GM12878 (cell line): ENCODE data around the gene ME1.

Experiments used
- CREB1 ChIP-seq: IDR thresholded peaks from 2 replicates; pipeline ENCODE4 v1.6.1; 2012; ENCODE audit warnings: low read depth, mild to moderate bottlenecking, inconsistent platforms
- CTCF ChIP-seq, 3 experiments: IDR thresholded peaks in 2 of 3; conservative IDR thresholded peaks in 1 of 3; 2 replicates each; pipeline ENCODE4 v1.5.1; 2011; ENCODE audit warnings: low read depth in 3 of 3, low read length in 3 of 3, mild to moderate bottlenecking in 3 of 3, control low read depth in 2 of 3, moderate library complexity in 2 of 3, inconsistent platforms in 1 of 3, mixed read lengths in 1 of 3; ENCODE audit not compliant: control insufficient read depth in 2 of 3, insufficient read depth in 1 of 3; ENCODE audit errors: extremely low read depth in 1 of 3
- EZH2 ChIP-seq: IDR thresholded peaks from 2 replicates; pipeline ENCODE4 v1.6.1; 2012; ENCODE audit warnings: low read depth, mild to moderate bottlenecking, control low read depth, inconsistent platforms, low read length, borderline replicate concordance; ENCODE audit not compliant: control insufficient read depth
- JUND ChIP-seq: IDR thresholded peaks from 2 replicates; pipeline ENCODE4 v1.6.1; 2012; ENCODE audit warnings: low read depth, mild to moderate bottlenecking, low read length, improper control_type of control experiment, moderate library complexity
- NFXL1 ChIP-seq: fragments of 450-650 bp; IDR thresholded peaks from 2 replicates; pipeline ENCODE4 v1.6.1; 2017; ENCODE audit warnings: antibody characterized with exemption, mild to moderate bottlenecking, borderline replicate concordance
- POLR2A ChIP-seq: IDR thresholded peaks from 2 replicates; pipeline ENCODE4 v1.6.1; 2011; ENCODE audit warnings: low read depth, mild to moderate bottlenecking, low read length
- POLR2AphosphoS5 ChIP-seq: IDR thresholded peaks from 2 replicates; pipeline ENCODE4 v1.6.1; 2011; ENCODE audit warnings: mild to moderate bottlenecking, low read length, inconsistent platforms
- RFX5 ChIP-seq: IDR thresholded peaks from 2 replicates; pipeline ENCODE4 v1.6.1; 2011; ENCODE audit warnings: low read depth, low read length, improper control_type of control experiment
- ZNF274 ChIP-seq: IDR thresholded peaks from one replicate; pipeline ENCODE4 v1.8.0; 2011; ENCODE audit not compliant: insufficient read length, insufficient read depth
- ZNF384 ChIP-seq: IDR thresholded peaks from 2 replicates; pipeline ENCODE4 v1.6.1; 2012; ENCODE audit warnings: low read depth, mild to moderate bottlenecking, low read length, improper control_type of control experiment, borderline replicate concordance
- TF ChIP-seq, protein P1 (sequence below): fragments of 150-350 bp; IDR thresholded peaks from 2 replicates; pipeline ENCODE4 v1.6.1; 2016; ENCODE audit warnings: low read depth, low read length
- TF ChIP-seq, protein P2 (sequence below): IDR thresholded peaks from 2 replicates; pipeline ENCODE4 v1.6.1; 2012; ENCODE audit warnings: mild to moderate bottlenecking, low read depth, low read length
- TF ChIP-seq, protein P3 (sequence below): fragments of 450-650 bp; IDR thresholded peaks from 2 replicates; pipeline ENCODE4 v1.6.1; 2017; ENCODE audit warnings: mild to moderate bottlenecking, low read depth, inconsistent platforms; ENCODE audit not compliant: poor library complexity, severe bottlenecking

DNA sequence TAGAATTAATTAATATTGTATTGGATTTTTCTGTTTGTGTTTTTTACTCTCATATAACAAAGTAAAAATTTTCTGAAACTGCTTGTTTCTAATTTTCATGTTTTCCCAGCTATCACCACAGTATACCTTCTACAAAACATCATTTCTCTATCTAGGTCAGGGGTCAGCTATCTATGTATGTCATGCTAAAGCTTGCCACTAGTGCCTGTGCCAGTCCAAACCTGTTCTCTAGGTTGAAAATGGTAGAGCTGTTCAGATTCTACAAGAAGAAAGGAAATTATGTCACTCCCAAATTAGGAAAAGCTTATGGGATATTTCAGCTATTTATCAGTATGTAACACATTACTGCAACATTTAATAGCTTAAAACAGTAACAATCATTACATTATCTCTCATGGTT, 5.8 kb upstream of the ME1 start:
- TF ChIP-seq NFXL1 (no peak), CTCF (IDR thresholded peaks at IDR 0.05 in 2 of 3, conservative IDR thresholded peaks at IDR 0.05 in 1 of 3; ENCODE audit: control insufficient read depth in 2 of 3, extremely low read depth in 1 of 3, insufficient read depth in 1 of 3, low read depth in 3 of 3, low read length in 3 of 3) (no peak), CREB1 (no peak), EZH2 (no peak), ZNF384 (no peak), ZNF274 (no peak), POLR2AphosphoS5 (no peak), RFX5 (no peak), POLR2A (no peak), JUND (no peak)
- TF ChIP-seq, protein P1, sequence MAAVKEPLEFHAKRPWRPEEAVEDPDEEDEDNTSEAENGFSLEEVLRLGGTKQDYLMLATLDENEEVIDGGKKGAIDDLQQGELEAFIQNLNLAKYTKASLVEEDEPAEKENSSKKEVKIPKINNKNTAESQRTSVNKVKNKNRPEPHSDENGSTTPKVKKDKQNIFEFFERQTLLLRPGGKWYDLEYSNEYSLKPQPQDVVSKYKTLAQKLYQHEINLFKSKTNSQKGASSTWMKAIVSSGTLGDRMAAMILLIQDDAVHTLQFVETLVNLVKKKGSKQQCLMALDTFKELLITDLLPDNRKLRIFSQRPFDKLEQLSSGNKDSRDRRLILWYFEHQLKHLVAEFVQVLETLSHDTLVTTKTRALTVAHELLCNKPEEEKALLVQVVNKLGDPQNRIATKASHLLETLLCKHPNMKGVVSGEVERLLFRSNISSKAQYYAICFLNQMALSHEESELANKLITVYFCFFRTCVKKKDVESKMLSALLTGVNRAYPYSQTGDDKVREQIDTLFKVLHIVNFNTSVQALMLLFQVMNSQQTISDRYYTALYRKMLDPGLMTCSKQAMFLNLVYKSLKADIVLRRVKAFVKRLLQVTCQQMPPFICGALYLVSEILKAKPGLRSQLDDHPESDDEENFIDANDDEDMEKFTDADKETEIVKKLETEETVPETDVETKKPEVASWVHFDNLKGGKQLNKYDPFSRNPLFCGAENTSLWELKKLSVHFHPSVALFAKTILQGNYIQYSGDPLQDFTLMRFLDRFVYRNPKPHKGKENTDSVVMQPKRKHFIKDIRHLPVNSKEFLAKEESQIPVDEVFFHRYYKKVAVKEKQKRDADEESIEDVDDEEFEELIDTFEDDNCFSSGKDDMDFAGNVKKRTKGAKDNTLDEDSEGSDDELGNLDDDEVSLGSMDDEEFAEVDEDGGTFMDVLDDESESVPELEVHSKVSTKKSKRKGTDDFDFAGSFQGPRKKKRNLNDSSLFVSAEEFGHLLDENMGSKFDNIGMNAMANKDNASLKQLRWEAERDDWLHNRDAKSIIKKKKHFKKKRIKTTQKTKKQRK: no peak
- TF ChIP-seq, protein P2, sequence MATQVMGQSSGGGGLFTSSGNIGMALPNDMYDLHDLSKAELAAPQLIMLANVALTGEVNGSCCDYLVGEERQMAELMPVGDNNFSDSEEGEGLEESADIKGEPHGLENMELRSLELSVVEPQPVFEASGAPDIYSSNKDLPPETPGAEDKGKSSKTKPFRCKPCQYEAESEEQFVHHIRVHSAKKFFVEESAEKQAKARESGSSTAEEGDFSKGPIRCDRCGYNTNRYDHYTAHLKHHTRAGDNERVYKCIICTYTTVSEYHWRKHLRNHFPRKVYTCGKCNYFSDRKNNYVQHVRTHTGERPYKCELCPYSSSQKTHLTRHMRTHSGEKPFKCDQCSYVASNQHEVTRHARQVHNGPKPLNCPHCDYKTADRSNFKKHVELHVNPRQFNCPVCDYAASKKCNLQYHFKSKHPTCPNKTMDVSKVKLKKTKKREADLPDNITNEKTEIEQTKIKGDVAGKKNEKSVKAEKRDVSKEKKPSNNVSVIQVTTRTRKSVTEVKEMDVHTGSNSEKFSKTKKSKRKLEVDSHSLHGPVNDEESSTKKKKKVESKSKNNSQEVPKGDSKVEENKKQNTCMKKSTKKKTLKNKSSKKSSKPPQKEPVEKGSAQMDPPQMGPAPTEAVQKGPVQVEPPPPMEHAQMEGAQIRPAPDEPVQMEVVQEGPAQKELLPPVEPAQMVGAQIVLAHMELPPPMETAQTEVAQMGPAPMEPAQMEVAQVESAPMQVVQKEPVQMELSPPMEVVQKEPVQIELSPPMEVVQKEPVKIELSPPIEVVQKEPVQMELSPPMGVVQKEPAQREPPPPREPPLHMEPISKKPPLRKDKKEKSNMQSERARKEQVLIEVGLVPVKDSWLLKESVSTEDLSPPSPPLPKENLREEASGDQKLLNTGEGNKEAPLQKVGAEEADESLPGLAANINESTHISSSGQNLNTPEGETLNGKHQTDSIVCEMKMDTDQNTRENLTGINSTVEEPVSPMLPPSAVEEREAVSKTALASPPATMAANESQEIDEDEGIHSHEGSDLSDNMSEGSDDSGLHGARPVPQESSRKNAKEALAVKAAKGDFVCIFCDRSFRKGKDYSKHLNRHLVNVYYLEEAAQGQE: no peak
- TF ChIP-seq, protein P3, sequence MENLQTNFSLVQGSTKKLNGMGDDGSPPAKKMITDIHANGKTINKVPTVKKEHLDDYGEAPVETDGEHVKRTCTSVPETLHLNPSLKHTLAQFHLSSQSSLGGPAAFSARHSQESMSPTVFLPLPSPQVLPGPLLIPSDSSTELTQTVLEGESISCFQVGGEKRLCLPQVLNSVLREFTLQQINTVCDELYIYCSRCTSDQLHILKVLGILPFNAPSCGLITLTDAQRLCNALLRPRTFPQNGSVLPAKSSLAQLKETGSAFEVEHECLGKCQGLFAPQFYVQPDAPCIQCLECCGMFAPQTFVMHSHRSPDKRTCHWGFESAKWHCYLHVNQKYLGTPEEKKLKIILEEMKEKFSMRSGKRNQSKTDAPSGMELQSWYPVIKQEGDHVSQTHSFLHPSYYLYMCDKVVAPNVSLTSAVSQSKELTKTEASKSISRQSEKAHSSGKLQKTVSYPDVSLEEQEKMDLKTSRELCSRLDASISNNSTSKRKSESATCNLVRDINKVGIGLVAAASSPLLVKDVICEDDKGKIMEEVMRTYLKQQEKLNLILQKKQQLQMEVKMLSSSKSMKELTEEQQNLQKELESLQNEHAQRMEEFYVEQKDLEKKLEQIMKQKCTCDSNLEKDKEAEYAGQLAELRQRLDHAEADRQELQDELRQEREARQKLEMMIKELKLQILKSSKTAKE: no peak
